Activated CD4-positive, alpha-beta T cell treated with anti-CD3 and anti-CD28 coated beads for 1 hour (primary cell): ENCODE results near the gene PREX1.
"Not testable (repeated sequence)": the region's sequence is repeated elsewhere in the genome, so short reads cannot be mapped to it uniquely, and the experiment has no call there.

Source experiments
- DNase-seq: peaks from one replicate; pipeline ENCODE4 v3.0.0-alpha.2; 2020

The PREX1 gene

GRCh38 chr20:48770700-48771442 lies 56.9 kb downstream of the PREX1 start:
- no peak for DNase-seq

GRCh38 chr20:48769069-48769983 lies 58.5 kb downstream of the PREX1 start:
- DNase-seq: peak; percentile 71

GRCh38 chr20:48766961-48767960 lies 60.5 kb downstream of the PREX1 start:
- no peak for DNase-seq

GRCh38 chr20:48766205-48766604 lies 61.6 kb downstream of the PREX1 start:
- no peak for DNase-seq

GRCh38 chr20:48765359-48765758 lies 62.4 kb downstream of the PREX1 start:
- no peak for DNase-seq

- DNase-seq: no peak
These were observed 64.4 kb downstream of the PREX1 start for GRCh38 chr20:48763216-48763914.

GRCh38 chr20:48761874-48762273 lies 65.9 kb downstream of the PREX1 start:
- no peak for DNase-seq

GRCh38 chr20:48761023-48761785 lies 66.6 kb downstream of the PREX1 start:
- no peak for DNase-seq

- peak; percentile 43 for DNase-seq
These were observed 67.3 kb downstream of the PREX1 start for GRCh38 chr20:48760403-48760983.

- DNase-seq: no peak
These were observed 68.1 kb downstream of the PREX1 start for GRCh38 chr20:48759631-48760245.

- no peak for DNase-seq
These were observed 69.5 kb downstream of the PREX1 start for GRCh38 chr20:48758206-48758820.

- not testable (repeated sequence) for DNase-seq
These were observed 71.0 kb downstream of the PREX1 start for GRCh38 chr20:48756774-48757173.

- DNase-seq: no peak
These were observed 73.5 kb downstream of the PREX1 start for GRCh38 chr20:48754292-48754691.

GRCh38 chr20:48752963-48753362 lies 74.8 kb downstream of the PREX1 start:
- DNase-seq: no peak

GRCh38 chr20:48751871-48752270 lies 75.9 kb downstream of the PREX1 start:
- DNase-seq: no peak

- no peak for DNase-seq
These were observed 76.7 kb downstream of the PREX1 start for GRCh38 chr20:48750941-48751635.

- no peak for DNase-seq
These were observed 77.4 kb downstream of the PREX1 start for GRCh38 chr20:48750376-48750775.

- DNase-seq: no peak
These were observed 78.4 kb downstream of the PREX1 start for GRCh38 chr20:48749437-48749836.

- no peak for DNase-seq
These were observed 79.2 kb downstream of the PREX1 start for GRCh38 chr20:48748556-48748955.
